ENCODE results near the gene ENAH.

ENAH gene

DNA sequence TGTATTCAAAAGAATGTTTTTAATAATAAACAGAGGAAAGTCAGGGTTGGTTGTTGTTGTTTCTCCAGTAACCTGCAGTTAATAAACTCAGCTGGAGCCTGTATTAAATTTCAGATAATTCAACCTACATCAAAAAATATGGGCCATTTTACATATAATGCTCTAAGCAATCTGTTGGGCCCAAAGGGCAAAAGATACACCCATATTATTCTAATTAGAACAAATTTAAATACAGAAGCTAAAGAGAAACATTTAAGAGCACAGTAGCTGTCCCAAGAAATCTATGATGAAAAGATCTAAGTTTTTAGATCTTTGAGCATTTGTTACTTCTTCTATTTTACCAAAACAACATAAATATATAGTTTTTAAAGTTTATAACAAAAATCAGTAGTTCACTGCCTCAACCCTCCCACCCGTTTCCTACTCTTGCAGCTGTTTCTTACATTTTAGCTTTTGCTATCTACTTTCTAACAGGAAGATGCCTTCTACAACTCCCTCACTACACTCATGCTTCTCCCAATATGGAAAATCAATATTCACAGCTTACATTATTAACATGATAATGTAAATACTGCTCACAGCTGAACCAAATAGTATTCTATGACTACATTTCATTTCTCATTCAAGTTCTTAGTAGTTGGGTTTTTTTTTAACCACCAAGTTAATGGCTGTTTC, 130.2 kb downstream of the ENAH start:
- Histone ChIP-seq H3K4me3 (IDR thresholded peaks at IDR 0.05; ENCODE audit: insufficient read depth, low read depth, low read length) (no peak overlapping the region), H4K20me1 (ENCODE audit: insufficient read depth) (no peaks in the 10 kb centered on the region), H3K4me2 (no peak overlapping the region), H3K4me1 (ENCODE audit: low read depth, poor library complexity, severe bottlenecking) (no peaks in the 10 kb centered on the region), H3K79me2 (ENCODE audit: insufficient read depth, low read depth) (no peaks in the 10 kb centered on the region), H3K9ac (no peak overlapping the region), H3K27me3 (ENCODE audit: insufficient read depth, low read depth) (no peaks in the 10 kb centered on the region), H3K27ac (no peak overlapping the region), H3K36me3 (ENCODE audit: insufficient read depth) (no peaks in the 10 kb centered on the region), H2AFZ (ENCODE audit: low read depth) (no peak overlapping the region)
- TF ChIP-seq, protein P1, sequence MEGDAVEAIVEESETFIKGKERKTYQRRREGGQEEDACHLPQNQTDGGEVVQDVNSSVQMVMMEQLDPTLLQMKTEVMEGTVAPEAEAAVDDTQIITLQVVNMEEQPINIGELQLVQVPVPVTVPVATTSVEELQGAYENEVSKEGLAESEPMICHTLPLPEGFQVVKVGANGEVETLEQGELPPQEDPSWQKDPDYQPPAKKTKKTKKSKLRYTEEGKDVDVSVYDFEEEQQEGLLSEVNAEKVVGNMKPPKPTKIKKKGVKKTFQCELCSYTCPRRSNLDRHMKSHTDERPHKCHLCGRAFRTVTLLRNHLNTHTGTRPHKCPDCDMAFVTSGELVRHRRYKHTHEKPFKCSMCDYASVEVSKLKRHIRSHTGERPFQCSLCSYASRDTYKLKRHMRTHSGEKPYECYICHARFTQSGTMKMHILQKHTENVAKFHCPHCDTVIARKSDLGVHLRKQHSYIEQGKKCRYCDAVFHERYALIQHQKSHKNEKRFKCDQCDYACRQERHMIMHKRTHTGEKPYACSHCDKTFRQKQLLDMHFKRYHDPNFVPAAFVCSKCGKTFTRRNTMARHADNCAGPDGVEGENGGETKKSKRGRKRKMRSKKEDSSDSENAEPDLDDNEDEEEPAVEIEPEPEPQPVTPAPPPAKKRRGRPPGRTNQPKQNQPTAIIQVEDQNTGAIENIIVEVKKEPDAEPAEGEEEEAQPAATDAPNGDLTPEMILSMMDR (conservative IDR thresholded peaks at IDR 0.05; ENCODE audit: low read depth, low read length): no peak

DNA sequence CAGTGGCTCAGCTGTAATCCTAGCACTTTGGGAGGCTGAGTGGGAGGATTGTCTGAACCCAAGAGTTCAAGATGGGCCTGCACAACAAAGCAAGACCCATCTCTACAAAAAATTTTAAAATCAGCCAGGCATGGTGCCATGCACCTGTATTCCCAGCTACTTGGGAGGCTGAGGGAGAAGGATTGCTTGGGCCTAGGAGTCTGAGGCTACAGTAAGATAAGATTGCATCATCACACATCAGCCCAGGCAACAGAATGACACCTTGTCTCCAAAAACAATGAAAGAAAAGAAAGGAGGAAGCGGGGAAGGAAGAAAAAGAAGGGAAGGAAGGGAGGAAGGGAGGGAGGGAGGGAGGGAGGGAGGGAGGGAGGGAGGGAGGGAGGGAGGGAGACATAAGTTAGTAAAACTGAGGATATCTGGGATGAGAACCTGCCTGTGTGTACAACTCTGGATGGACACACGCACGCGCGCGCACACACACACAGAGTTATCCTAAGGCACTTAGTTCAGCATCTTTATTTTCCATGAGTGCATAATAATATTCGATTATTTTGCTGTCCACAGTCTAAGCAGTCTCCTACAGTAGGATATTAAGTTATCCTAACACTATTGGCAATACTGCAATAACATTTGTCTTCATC, 132.2 kb downstream of the ENAH start:
- no peak overlapping the region for H3K27ac ChIP-seq
- H2AFZ ChIP-seq (ENCODE audit: low read depth): no peak overlapping the region
- H3K79me2 ChIP-seq (ENCODE audit: insufficient read depth, low read depth): no peaks in the 10 kb centered on the region

GRCh38 chr1:225519166-225519863, 133.6 kb downstream of the ENAH start:
- Histone ChIP-seq H3K27ac (no peak overlapping the region), H3K4me3 (IDR thresholded peaks at IDR 0.05; ENCODE audit: insufficient read depth, low read depth, low read length) (no peak overlapping the region)

More for the DNA sequence above, 132.2 kb downstream of the ENAH start:
- TF ChIP-seq, protein P1 (conservative IDR thresholded peaks at IDR 0.05; ENCODE audit: low read depth, low read length): no peak
- Histone ChIP-seq H3K4me1 (ENCODE audit: low read depth, poor library complexity, severe bottlenecking) (no peaks in the 10 kb centered on the region), H3K27me3 (ENCODE audit: insufficient read depth, low read depth) (no peaks in the 10 kb centered on the region), H3K4me3 (IDR thresholded peaks at IDR 0.05; ENCODE audit: insufficient read depth, low read depth, low read length) (no peak overlapping the region), H3K4me2 (no peak overlapping the region), H3K9ac (no peak overlapping the region), H4K20me1 (ENCODE audit: insufficient read depth) (no peaks in the 10 kb centered on the region), H3K36me3 (ENCODE audit: insufficient read depth) (no peaks in the 10 kb centered on the region)

GRCh38 chr1:225517697-225518096, 135.2 kb downstream of the ENAH start:
- no peaks in the 10 kb centered on the region for H4K20me1 ChIP-seq (ENCODE audit: insufficient read depth)
- TF ChIP-seq, protein P1 (conservative IDR thresholded peaks at IDR 0.05; ENCODE audit: low read depth, low read length): no peak

More at GRCh38 chr1:225519166-225519863, 133.6 kb downstream of the ENAH start:
- H4K20me1 ChIP-seq (ENCODE audit: insufficient read depth): no peaks in the 10 kb centered on the region
- no peak overlapping the region for H2AFZ ChIP-seq (ENCODE audit: low read depth)
- TF ChIP-seq, protein P1 (conservative IDR thresholded peaks at IDR 0.05; ENCODE audit: low read depth, low read length): no peak
- H3K4me1 ChIP-seq (ENCODE audit: low read depth, poor library complexity, severe bottlenecking): no peaks in the 10 kb centered on the region
- no peak overlapping the region for H3K9ac ChIP-seq
- H3K36me3 ChIP-seq (ENCODE audit: insufficient read depth): no peaks in the 10 kb centered on the region
- no peak overlapping the region for H3K4me2 ChIP-seq
- H3K79me2 ChIP-seq (ENCODE audit: insufficient read depth, low read depth): no peaks in the 10 kb centered on the region
- H3K27me3 ChIP-seq (ENCODE audit: insufficient read depth, low read depth): no peaks in the 10 kb centered on the region

More at GRCh38 chr1:225517697-225518096, 135.2 kb downstream of the ENAH start:
- Histone ChIP-seq H3K36me3 (ENCODE audit: insufficient read depth) (no peaks in the 10 kb centered on the region), H3K9ac (no peak overlapping the region), H3K27me3 (ENCODE audit: insufficient read depth, low read depth) (no peaks in the 10 kb centered on the region), H3K4me1 (ENCODE audit: low read depth, poor library complexity, severe bottlenecking) (no peaks in the 10 kb centered on the region), H3K27ac (no peak overlapping the region), H2AFZ (ENCODE audit: low read depth) (no peak overlapping the region), H3K79me2 (ENCODE audit: insufficient read depth, low read depth) (no peaks in the 10 kb centered on the region), H3K4me3 (IDR thresholded peaks at IDR 0.05; ENCODE audit: insufficient read depth, low read depth, low read length) (no peak overlapping the region), H3K4me2 (no peak overlapping the region)

Measured in KMS-11 (cell line).